Fibroblast of the aortic adventitia (primary cell): Measurements from ENCODE around the gene ZNF276. TPM values are rescaled to one million over a fixed set of nuclear protein-coding genes. Genes with fewer than 3 reads are reported as not detected.
"Not testable (repeated sequence)": the region's sequence is repeated elsewhere in the genome, so short reads cannot be mapped to it uniquely, and the experiment has no call there.

ENCODE experiments used
- DNase-seq: peaks from one replicate; pipeline ENCODE4 v3.0.0-alpha.2; 2010; ENCODE audit warnings: low read depth
- H3K4me3 ChIP-seq: 2 replicates; pipeline ENCODE4 v1.5.1; 2011; ENCODE audit warnings: low read depth, mild to moderate bottlenecking, control low read depth, low read length, moderate library complexity
- CTCF ChIP-seq: IDR thresholded peaks from 2 replicates; pipeline ENCODE4 v1.5.1; 2011; ENCODE audit warnings: mild to moderate bottlenecking, low read length, control low read depth, inconsistent platforms; ENCODE audit not compliant: insufficient read depth
- total RNA-seq: library from RNA; depleted of rRNA; stranded (reverse); fragments of >200 nt; gene quantifications from 2 replicates; pipeline ENCODE4 v1.2.3, GENCODE V29; 2012; ENCODE audit warnings: low replicate concordance

The ZNF276 gene
- total RNA-seq, 1 donor, result 10.4 TPM

DNA sequence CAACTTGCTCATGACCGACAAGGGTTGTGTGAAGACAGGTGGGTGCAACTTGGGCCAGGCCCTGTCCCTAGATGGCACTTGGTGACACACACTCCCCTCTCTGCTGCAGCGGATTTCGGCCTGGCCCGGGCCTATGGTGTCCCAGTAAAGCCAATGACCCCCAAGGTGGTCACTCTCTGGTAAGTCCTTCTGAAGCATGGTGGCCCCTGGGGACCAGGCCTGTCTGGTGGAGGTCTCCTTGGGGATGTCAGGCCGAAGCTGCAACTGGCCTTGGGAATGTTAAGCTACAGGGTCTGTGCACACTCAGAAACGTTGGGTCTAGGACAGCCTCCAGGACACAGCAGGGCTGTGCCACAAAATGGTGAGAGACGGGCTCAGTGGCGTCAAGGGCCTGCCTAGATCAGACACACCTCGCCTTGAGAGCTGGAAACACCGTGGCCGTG lies 28.0 kb upstream of the ZNF276 start:
- H3K4me3 ChIP-seq, result no peak overlapping the region
- no peak for DNase-seq
- no peak for TF ChIP-seq CTCF

- no peak overlapping the region for H3K4me3 ChIP-seq
- no peak for TF ChIP-seq CTCF
- no peak for DNase-seq
Observed at GRCh38 chr16:89693931-89694783, 27.2 kb upstream of the ZNF276 start.

GRCh38 chr16:89694784-89695085 lies 26.6 kb upstream of the ZNF276 start:
- H3K4me3 ChIP-seq, DNase-seq: not testable (repeated sequence)

DNA sequence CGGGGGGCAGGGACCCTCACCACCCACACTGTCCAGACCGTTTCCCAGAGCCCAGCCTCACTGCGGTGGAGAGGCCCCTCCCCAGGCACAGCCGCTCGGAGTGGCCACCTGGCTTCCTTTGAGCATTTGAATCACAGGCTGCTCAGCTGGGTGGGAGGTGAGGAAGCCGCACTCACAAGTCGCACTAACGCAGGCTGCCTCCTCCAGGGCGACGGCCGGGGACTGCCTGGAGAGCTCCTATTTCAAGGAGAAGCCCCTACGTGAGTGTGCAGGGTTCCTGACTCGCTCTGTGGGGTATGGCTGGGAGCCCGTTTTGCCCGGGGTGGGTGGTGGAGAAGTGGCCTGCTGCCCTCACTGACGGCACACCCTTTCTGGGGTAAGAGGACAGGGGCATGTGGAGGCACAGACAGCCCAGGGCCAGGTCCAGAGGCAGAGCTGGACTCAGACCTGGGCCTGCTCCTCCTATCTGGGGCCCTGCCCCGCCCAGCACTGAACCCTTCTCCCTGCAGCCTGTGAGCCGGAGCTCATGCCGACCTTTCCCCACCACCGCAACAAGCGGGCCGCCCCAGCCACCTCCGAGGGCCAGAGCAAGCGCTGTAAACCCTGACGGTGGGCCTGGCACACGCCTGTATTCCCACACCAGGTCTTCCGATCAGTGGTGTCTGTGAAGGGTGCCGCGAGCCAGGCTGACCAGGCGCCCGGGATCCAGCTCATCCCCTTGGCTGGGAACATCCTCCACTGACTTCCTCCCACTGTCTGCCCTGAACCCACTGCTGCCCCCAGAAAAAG lies 26.1 kb upstream of the ZNF276 start:
- H3K4me3 ChIP-seq, result no peak overlapping the region
- TF ChIP-seq CTCF, result no peak
- no peak for DNase-seq

DNA sequence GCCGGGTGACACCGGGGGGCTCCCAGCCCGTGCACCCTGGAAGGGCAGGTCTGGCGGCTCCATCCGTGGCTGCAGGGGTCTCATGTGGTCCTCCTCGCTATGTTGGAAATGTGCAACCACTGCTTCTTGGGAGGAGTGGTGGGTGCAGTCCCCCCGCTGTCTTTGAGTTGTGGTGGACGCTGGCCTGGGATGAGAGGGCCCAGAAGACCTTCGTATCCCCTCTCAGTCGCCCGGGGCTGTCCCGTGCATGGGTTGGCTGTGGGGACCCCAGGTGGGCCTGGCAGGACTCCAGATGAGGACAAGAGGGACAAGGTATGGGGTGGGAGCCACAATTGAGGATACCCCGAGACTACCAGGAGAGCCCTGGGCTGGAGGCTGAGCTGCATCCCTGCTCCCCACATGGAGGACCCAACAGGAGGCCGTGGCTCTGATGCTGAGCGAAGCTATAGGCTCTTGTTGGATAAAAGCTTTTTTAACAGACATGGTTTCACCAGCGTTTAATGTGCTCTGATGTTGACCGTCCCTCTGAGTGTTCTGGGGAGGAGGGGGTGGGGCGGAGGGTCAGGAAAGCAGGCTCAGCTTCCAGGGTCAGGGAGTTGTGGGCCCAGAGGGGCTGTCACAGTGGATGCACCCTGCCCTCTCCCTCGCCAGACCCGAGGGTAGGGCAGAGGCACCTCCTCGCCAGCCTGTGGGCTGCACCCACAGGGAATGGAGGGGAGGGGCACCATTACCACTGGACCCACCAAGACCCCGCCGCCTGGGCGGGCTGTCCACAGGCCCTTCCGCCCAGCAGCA lies 25.3 kb upstream of the ZNF276 start:
- TF ChIP-seq CTCF, result no peak
- H3K4me3 ChIP-seq, result no peak overlapping the region
- no peak for DNase-seq

GRCh38 chr16:89696670-89697128 lies 24.6 kb upstream of the ZNF276 start:
- no peak for DNase-seq
- TF ChIP-seq CTCF, result no peak
- no peak overlapping the region for H3K4me3 ChIP-seq
